Measurements from ENCODE around the gene ZSCAN30.

The ZSCAN30 gene

DNA sequence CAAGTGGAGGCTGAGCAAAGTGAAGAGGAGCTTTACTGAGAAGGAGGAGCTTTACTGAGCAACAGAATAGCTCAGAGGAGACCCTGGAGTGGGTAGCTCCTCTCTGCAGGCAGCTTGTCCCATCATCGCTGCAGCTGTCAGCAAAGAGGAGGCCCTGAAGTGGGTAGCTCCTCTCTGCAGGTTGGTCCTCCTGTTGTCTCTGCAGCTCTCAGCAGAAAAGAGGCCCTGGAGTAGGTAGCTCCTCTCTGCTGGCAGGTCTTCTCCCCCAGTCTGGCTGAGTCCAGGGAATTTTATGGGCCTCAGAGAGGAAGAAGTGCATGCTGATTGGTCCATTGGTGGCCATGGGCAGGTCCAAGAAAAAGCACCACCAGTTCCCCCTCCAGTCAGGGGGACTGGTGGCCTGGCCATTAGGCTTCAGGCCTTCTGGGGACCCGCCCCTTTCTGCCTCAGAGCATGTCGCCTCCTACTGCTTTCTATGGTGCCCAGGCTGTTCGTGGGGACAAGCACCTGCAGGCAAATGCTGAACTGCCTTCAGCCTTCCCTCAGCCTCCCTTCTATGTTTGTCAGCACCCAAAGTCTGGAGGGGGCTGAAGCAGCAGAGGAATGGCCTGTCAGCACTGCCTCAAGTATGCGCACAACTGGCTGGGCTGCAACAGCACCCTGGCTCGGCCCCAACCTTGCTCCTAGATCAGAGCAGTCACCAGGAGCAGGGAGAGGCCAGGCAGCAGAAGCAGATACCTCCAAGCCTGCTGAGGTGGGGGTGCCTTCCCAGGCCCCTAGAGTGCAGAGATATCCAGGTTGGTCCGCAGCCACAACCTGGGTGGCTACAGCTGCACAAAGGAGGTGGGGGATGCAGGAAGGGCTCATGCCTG is 5.9 kb downstream of the ZSCAN30 start:
- H3K4me3 ChIP-seq (ENCODE audit: low read length): no peak overlapping the region

DNA sequence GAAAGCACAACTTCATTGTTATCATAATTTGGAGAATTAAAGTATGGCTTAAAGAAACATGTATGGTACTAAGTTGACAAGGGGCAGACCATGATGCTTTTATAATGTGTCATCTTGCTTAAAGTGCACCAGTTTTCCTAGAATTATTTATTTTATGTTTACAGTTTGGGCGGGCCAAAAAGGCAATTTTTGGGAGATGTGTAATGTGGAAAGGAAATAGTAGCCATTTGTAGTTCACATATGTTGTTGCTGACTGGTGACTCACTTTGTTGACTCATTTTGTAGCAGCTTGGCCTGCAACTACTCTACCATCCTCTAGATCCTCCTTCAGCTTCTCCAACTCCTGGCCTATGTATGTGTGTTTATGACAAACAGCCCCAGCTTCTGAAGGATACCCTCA is 7.7 kb downstream of the ZSCAN30 start:
- no peak overlapping the region for H3K4me3 ChIP-seq (ENCODE audit: low read length)
- no peak for DNase-seq (ENCODE audit: low read depth, low spot score)

More for the DNA sequence above, 5.9 kb downstream of the ZSCAN30 start:
- no peak for DNase-seq (ENCODE audit: low read depth, low spot score)

DNA sequence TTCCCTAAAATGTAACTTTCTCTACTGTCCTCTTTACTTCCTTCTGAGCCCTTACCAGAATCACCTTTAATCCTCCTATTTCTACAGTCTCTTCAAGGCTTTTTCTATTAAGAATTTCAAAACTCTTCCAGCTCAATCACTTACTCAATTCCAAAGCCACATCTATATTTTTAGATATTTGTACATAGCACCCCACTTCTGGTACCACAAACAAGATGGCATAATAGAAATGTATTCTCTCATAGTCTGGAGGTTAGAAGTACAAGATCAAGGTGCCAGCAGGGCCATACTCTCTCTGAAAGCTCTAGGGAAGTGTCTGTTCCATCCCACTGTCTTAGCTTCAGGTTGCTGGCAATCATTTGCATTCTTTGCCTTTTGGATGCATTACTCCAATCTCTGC is 11.1 kb downstream of the ZSCAN30 start:
- H3K4me3 ChIP-seq (ENCODE audit: low read length): no peak overlapping the region
- DNase-seq (ENCODE audit: low read depth, low spot score): no peak

DNA sequence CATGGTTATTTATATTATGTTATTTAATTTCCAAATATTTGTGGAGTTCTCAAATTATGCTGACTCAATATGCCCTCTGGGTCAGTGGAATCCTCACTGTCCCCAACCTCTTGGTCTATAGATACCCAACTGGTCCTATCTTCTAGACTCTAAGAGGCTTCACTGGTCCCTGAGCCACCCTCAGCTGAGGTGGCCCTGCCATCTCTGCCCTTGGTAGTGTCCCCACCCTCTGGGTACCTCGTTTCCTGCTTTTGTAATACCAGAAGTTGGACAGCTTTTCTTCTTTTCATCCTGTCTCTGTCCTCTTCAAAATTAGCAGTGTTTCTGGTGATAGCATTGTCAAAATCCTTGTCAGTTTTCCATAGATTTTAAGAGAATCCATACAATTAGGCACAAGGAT is 11.9 kb downstream of the ZSCAN30 start:
- DNase-seq (ENCODE audit: low read depth, low spot score): no peak
- no peak overlapping the region for H3K4me3 ChIP-seq (ENCODE audit: low read length)

- H3K4me3 ChIP-seq (ENCODE audit: low read length): no peak overlapping the region
- DNase-seq (ENCODE audit: low read depth, low spot score): no peak
Observed at GRCh38 chr18:35277633-35278032, 12.4 kb downstream of the ZSCAN30 start.

DNA sequence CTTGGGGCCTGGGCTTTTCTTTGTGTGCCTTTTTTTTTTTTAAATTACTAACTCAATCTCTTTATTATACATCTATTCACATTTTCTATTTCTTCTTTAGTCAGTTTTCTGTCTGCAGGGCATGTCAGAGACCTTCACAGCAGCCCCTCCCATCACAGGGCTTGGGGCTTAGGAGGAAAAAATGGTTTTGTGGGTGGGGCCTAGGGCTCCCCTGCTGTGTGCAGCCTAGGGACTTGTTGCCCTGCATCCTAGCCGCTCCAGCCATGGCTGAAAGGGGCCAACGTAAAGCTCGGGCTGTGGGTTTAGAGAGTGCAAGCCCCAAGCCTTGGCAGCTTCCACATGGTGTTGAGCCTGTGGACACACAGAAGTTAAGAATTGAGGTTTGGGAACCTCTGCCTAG is 13.8 kb downstream of the ZSCAN30 start:
- H3K4me3 ChIP-seq (ENCODE audit: low read length): no peak overlapping the region
- no peak for DNase-seq (ENCODE audit: low read depth, low spot score)

DNA sequence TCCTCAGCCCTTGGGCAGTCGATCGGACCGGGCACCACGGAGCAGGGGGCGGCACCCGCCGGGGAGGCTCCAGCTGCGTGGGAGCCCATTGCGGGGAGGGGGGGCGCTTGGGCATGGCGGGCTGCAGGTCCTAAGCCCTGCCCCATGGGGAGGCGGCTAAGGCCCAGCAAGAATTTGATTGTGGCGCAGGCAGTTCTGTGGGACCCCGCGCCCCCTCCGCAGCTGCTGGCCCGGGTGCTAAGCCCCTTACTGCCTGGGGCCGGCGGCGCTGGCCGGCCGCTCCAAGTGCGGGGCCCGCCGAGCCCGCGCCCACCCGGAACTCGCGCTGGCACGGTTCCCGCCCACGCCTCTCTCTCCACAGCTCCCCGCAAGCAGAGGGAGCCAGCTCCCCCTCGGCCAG is 18.4 kb downstream of the ZSCAN30 start:
- no peak for DNase-seq (ENCODE audit: low read depth, low spot score)
- H3K4me3 ChIP-seq (ENCODE audit: low read length): no peak overlapping the region

DNA sequence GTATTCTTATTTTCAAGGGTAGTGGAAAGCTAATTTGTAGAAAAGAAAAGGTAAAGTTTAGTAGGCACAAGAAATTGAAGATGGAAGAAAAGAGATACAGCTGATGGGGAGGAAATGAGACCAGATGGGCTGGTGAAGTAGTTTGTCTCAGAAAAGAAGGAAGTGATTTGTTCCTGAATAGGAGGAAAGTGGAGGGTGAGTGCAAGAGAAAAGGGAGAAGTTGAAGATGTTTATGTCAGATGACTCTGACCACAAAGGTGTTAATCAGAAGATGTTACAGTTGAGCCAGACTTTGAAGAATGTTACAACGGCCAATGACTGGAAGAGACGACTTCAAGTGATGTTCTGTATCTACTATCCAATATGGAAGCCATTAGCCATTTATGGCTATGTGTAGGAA is 21.2 kb downstream of the ZSCAN30 start:
- DNase-seq (ENCODE audit: low read depth, low spot score): no peak
- H3K4me3 ChIP-seq (ENCODE audit: low read length): no peak overlapping the region

DNA sequence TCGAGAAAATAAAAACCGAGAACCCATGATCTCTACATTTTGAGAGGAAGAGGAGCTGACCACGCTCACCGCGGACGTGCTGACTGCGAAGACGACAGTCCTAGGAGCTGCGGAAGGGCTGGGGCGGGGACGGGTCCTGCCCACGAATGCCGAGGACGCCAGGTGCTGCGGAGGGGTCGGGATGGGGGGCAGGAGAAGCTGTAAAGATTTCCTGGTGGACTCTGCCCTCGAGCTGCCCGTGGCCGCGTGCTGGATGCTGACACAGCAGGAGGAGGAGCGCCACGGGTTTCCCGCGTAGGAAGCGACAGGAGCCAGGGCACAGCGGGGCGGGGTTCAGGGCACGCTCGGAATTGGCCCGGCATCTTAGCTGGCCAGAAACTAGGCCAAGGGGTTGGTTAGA is 22.2 kb downstream of the ZSCAN30 start:
- H3K4me3 ChIP-seq (ENCODE audit: low read length): no peak overlapping the region
- no peak for DNase-seq (ENCODE audit: low read depth, low spot score)

DNA sequence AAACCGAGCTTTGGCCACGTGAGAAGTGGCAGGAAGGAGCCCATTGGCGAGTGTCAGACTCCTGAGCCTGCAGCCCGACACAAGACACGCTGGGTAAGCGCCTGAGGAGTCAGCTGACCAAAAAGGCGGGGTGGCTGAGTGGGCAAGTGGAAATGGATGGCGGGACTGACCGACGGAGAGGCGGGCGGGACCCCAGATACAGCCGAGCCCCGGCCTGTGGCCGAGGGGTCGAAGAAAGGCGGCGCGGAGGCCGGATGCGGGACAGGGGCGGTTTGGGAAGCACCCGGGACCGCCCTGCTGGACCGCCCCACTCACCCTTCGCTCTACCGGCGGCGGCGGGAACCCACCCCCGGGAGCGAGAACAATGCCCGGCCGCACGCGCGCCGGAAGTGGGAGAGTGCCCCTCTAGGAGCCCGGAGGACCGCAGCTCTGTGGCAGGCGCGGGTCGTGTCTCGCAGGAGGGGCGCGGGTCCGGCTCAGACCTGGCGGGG is 22.8 kb downstream of the ZSCAN30 start:
- no peak overlapping the region for H3K4me3 ChIP-seq (ENCODE audit: low read length)
- DNase-seq (ENCODE audit: low read depth, low spot score): no peak

- no peak for DNase-seq (ENCODE audit: low read depth, low spot score)
- no peak overlapping the region for H3K4me3 ChIP-seq (ENCODE audit: low read length)
Observed at GRCh38 chr18:35264409-35264808, 25.6 kb downstream of the ZSCAN30 start.

DNA sequence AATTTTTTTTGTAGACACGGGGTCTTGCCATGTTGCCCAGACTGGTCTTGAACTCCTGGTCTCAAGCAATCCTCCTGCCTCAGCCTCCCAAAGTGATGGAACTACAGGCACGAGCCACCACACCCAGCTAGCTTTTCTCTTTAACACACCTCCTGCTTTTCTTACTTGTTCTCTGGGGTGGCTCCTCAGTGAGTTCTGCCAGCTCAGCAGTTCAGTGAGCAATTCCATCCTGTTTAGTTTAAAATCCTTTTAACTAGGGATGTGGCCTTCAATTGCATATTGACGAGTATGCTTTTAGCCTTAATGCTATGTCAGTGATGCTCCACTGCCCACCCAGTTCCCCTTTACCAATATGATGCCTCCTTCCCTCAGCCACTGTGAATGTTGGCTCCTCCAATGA is 33.1 kb downstream of the ZSCAN30 start:
- no peak overlapping the region for H3K4me3 ChIP-seq (ENCODE audit: low read length)
- no peak for DNase-seq (ENCODE audit: low read depth, low spot score)

DNA sequence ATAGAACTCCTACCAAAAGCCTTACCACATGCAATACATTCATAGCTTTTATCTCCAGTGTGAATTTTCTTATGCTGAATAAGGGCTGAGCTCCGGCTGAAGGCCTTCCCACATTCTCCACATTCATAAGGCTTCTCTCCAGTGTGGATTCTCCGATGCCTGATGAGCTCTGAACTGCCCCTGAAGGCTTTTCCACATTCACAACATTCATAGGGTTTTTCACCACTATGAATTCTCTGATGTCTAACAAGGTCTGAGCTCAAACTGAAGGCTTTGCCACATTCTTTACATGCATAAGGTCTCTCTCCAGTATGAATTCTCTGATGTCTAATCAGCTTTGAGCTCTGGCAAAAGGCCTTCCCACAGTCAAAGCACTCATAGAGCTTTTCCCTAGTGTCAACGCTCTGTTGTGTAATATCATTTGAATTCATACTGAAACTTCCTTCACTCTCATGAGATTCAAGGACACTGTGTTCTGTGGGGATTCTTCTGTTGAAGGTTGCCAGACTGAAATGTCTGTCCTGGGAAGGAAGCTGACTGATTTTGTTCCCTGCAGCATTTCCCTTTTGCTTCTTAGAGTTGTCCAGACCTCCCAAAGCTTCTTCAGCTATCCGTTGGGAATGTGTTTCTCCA is 36.3 kb downstream of the ZSCAN30 start:
- no peak overlapping the region for H3K4me3 ChIP-seq (ENCODE audit: low read length)
- no peak for DNase-seq (ENCODE audit: low read depth, low spot score)

GRCh38 chr18:35252466-35252865 is 37.6 kb downstream of the ZSCAN30 start:
- no peak overlapping the region for H3K4me3 ChIP-seq (ENCODE audit: low read length)
- no peak for DNase-seq (ENCODE audit: low read depth, low spot score)

- no peak for DNase-seq (ENCODE audit: low read depth, low spot score)
- H3K4me3 ChIP-seq (ENCODE audit: low read length): no peak overlapping the region
Observed at GRCh38 chr18:35248429-35248828, 41.6 kb downstream of the ZSCAN30 start.

GRCh38 chr18:35247412-35248249 is 42.4 kb downstream of the ZSCAN30 start:
- no peak overlapping the region for H3K4me3 ChIP-seq (ENCODE audit: low read length)
- no peak for DNase-seq (ENCODE audit: low read depth, low spot score)

DNA sequence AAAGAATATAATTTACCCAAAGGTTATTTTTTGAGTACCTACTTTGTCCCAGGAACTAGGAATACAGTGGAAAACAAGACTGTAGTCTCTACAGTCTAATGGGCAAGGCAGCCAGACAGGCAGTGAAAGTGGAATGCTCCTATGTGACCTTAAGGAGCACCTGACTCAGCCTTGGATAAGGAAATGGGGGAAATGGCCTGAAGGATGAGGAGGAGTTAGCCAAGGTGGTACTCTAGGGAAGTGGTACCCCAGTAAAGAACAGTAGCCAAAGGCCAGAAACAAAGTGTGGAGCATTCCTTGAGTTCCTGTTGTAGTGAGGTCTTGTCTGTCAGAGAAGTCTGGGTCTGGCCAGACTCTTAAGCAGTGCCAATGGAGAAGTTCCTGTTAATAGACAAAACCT is 43.2 kb downstream of the ZSCAN30 start:
- H3K4me3 ChIP-seq (ENCODE audit: low read length): no peak overlapping the region
- no peak for DNase-seq (ENCODE audit: low read depth, low spot score)

DNA sequence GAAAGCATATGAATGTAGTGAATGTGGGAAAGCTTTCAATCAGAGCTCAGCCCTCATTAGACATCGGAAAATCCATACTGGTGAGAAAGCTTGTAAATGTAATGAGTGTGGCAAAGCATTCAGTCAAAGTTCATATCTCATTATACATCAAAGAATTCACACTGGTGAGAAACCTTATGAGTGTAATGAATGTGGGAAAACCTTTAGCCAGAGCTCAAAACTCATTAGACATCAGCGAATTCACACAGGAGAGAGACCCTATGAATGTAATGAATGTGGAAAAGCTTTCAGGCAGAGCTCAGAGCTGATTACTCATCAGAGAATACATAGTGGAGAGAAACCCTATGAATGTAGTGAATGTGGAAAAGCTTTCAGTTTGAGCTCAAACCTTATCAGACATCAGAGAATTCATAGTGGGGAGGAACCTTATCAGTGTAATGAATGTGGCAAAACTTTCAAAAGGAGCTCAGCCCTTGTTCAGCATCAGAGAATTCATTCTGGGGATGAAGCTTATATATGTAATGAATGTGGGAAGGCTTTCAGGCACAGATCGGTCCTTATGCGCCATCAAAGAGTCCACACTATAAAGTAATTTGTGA is 44.2 kb downstream of the ZSCAN30 start:
- H3K4me3 ChIP-seq (ENCODE audit: low read length): no peak overlapping the region
- DNase-seq (ENCODE audit: low read depth, low spot score): no peak

DNA sequence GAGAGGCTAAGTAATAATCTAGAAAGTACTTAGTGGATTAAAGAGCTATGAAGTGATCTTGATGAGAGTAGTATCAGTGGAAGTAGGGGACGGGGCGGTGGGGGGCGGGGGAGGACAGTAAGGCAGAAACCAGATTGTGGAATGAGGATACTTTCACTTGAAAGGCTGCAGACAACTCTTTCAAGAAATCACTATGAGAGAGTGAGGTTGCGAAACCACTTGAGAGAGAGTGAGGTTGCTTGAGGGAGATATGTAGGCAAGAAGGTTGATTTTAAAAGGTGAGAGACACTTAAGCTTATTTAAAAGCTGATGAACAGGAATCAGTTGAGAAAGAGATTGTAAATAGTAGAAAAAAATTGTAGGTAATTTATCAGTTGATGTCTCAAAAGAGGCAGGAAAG is 45.4 kb downstream of the ZSCAN30 start:
- peak; percentile 34 for DNase-seq (ENCODE audit: low read depth, low spot score)
- no peak overlapping the region for H3K4me3 ChIP-seq (ENCODE audit: low read length)

Data from Jurkat, Clone E6-1 (cell line).